Lung (tissue), 12 donors: ENCODE results near the gene COL1A1. TPM values are rescaled to one million over a fixed set of nuclear protein-coding genes. Genes with fewer than 3 reads are reported as not detected.

Source experiments
- ATAC-seq: fragments of 200-7000 bp; cut with Tn5 transposase; one replicate; pipeline ENCODE4 v1.9.1; 2020; ENCODE audit warnings: moderate number of reproducible peaks; ENCODE audit not compliant: insufficient read depth, low FRiP score
- DNase-seq, 3 donors: peaks; one replicate each; pipeline ENCODE4 v3.0.0-alpha.2; 2013 to 2017
- H3K27ac ChIP-seq, 2 donors: one replicate each; pipeline ENCODE4 v1.5.1; 2013; ENCODE audit warnings: mild to moderate bottlenecking in 2 of 2, moderate library complexity in 2 of 2, control low read depth in 1 of 2, inconsistent platforms in 1 of 2, low read depth in 1 of 2, low read length in 1 of 2
- H3K27me3 ChIP-seq, 3 donors: one replicate each; pipeline ENCODE4 v1.5.1; 2013; ENCODE audit warnings: low read length in 2 of 3; ENCODE audit not compliant: control insufficient read depth in 3 of 3, insufficient read depth in 3 of 3
- H3K36me3 ChIP-seq, 4 donors: one replicate each; pipeline ENCODE4 v1.5.1; 2013; ENCODE audit warnings: low read length in 4 of 4, mild to moderate bottlenecking in 1 of 4, moderate library complexity in 1 of 4; ENCODE audit not compliant: control insufficient read depth in 4 of 4, insufficient read depth in 4 of 4
- H3K4me1 ChIP-seq, 5 donors: one replicate each; pipeline ENCODE4 v1.5.1; 2013; ENCODE audit warnings: low read length in 5 of 5, mild to moderate bottlenecking in 2 of 5, moderate library complexity in 1 of 5; ENCODE audit not compliant: control insufficient read depth in 5 of 5, insufficient read depth in 5 of 5
- H3K4me3 ChIP-seq: one replicate; pipeline ENCODE4 v1.5.1; 2013; ENCODE audit warnings: mild to moderate bottlenecking, control low read depth, moderate library complexity
- H3K9ac ChIP-seq, 2 donors: one replicate each; pipeline ENCODE4 v1.5.1; 2013; ENCODE audit warnings: low read length in 2 of 2, control low read depth in 1 of 2; ENCODE audit not compliant: insufficient read depth in 1 of 2
- H3K9me3 ChIP-seq, 4 donors: one replicate each; pipeline ENCODE4 v1.5.1; 2013; ENCODE audit warnings: low read length in 3 of 4, mild to moderate bottlenecking in 1 of 4, moderate library complexity in 1 of 4; ENCODE audit not compliant: control insufficient read depth in 4 of 4, insufficient read depth in 3 of 4
- WGBS, 2 donors: extraction: QIAGEN DNeasy Blood & Tissue Kit; methylation state at CpG; one replicate each; pipeline ENCODE4 v1.1.7; 2013; 5-methylcytosine and 5-hydroxymethylcytosine counted together
- polyA plus RNA-seq, 2 donors: library from polyadenylated mRNA; stranded (reverse); fragments of 200-250 nt; gene quantifications; one replicate each; pipeline ENCODE4 v1.2.1, GENCODE V29; 2013
- total RNA-seq, 2 donors: library from RNA; depleted of rRNA in 1 of 2; stranded (reverse); fragments of >200 nt in 1 of 2; gene quantifications; one replicate each; pipeline ENCODE4 v1.2.1, GENCODE V29; 2014 to 2021
- TF ChIP-seq, protein P1 (sequence below): IDR thresholded peaks from 2 replicates; pipeline ENCODE4 v1.5.1; 2012; ENCODE audit warnings: mild to moderate bottlenecking; ENCODE audit errors: control extremely low read depth, extremely low read depth
- donor health status: control.
- donor health status: control.
- donor health status: Bipolar disorder and iron deficiency.
- donor health status: healthy.
- donor health status: DM: yes; HTN: yes; CAD: no.

The COL1A1 gene
- total and polyA plus RNA-seq, 4 donors, result 30.5 to 1,330 (median 283) TPM

DNA sequence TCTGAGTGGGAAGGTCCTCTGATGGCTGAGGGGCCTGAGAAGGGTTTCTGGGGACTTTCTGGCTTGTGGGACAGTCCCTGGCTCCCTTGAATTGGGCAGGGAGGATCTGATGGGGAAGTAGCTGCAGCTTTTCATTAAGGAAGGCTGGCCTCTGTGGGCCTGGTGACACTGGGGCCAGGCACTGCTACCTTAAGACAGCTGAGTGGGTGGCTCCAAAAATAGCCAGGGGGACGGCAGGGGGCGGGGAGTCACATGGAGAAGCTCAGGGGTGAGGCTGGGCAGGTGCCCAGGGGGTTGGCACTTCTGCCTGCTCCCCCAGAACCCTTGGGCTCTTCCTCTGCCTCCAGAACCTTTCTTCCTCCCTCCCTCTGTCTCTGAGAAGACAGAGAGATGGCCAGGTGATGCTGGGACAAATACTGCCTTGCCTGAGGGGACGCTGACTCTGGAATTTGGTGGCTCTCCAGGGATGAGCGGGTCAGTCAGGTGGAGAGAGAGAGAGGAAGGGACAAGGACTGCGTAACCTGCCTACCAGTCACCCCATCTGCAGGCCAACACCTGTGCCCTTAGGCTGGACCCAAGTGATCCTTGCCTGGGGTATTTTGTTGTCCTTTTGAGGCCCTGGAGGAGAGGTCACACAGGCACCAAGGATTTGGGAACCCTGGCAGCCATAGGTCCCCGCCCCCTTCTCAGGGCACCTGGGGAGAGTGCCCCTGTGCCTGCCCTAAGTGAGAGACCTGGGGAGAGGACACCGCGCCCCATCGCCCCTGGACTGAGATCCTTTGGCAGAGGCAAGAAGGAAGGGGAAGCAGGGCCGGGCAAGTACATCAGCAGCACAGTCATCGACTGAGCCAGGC lies 37.4 kb downstream of the COL1A1 start:
- Histone ChIP-seq H3K9ac (no peak overlapping the region), H3K27me3 (no peaks in the 10 kb centered on the region), H3K4me1 (peaks cover 0 to 10% (median 0%) of the 10 kb centered on the region in 5 donors), H3K27ac (peak overlapping the region in 1 of 2 donors; percentile 94), H3K4me3 (no peak overlapping the region), H3K36me3 (no peaks in the 10 kb centered on the region), H3K9me3 (no peaks in the 10 kb centered on the region)
- WGBS, 2 donors, result 79 to 83% methylated on average over 11 of the region's 11 CpGs
- DNase-seq, result no peak
- ATAC-seq, result no peak
- TF ChIP-seq, protein P1, sequence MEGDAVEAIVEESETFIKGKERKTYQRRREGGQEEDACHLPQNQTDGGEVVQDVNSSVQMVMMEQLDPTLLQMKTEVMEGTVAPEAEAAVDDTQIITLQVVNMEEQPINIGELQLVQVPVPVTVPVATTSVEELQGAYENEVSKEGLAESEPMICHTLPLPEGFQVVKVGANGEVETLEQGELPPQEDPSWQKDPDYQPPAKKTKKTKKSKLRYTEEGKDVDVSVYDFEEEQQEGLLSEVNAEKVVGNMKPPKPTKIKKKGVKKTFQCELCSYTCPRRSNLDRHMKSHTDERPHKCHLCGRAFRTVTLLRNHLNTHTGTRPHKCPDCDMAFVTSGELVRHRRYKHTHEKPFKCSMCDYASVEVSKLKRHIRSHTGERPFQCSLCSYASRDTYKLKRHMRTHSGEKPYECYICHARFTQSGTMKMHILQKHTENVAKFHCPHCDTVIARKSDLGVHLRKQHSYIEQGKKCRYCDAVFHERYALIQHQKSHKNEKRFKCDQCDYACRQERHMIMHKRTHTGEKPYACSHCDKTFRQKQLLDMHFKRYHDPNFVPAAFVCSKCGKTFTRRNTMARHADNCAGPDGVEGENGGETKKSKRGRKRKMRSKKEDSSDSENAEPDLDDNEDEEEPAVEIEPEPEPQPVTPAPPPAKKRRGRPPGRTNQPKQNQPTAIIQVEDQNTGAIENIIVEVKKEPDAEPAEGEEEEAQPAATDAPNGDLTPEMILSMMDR, result no peak

DNA sequence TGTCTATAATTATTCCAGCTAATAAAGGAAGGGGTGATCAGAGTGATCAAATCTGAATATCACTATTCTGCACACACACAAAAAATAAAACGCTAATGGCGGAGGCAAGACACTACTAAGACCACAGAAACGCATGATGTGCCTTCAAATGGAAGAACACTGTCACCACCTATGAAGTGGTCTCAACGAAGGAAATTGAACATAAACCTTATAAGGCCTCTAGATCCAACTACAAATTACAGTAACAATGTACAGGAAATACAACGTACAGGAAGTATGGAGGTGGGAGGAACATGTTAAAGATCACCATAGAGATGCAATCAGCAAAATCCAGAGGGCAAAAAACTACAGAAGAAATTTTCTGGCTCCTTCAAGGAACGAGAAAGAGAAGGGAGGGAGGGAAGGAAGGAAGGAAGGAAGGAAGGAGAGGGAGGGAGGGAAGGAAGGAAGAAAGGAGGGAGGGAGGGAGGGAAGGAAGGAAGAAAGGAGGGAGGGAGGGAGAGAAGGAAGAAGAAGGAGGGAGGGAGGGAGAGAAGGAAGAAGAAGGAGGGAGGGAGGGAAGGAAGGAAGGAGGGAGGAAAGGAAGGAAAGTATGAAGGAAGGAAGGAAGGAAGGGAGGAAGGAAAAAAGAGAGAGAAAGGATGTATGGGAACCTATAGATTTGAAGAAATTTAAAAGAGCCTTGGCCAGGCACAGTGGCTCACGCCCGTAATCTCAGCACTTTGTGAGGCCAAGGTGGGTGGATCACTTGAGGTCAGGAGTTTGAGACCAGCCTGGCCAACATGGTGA lies 38.8 kb downstream of the COL1A1 start:
- Histone ChIP-seq H3K4me1 (peaks cover 0 to 10% (median 0%) of the 10 kb centered on the region in 5 donors), H3K27ac (no peak overlapping the region), H3K36me3 (no peaks in the 10 kb centered on the region), H3K9me3 (no peaks in the 10 kb centered on the region), H3K27me3 (no peaks in the 10 kb centered on the region), H3K4me3 (no peak overlapping the region), H3K9ac (no peak overlapping the region)
- ATAC-seq, result no peak
- WGBS, 2 donors, result 68 to 69% methylated on average over 8 of the region's 8 CpGs
- TF ChIP-seq, protein P1, result no peak
- no peak for DNase-seq

DNA sequence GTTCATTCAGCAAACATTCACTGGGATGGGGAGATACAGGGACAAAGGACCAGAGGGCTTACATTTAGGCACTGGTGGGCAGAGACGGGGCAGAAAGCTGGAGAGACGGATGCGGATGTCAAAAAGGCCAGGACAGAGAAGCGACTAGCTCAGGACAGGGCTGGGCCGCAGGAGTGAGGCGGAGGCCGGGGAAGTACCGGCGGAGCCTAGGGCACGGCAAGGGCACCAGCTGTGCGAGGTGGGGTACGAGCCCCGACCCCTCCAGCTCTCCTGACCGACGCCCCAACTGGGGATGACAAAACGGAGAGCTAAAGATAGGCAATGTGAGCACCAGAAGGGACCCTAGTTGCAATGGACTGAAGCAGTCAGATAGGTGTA lies 39.5 kb downstream of the COL1A1 start:
- no peak for DNase-seq
- H3K4me1 ChIP-seq, result peaks cover 0 to 10% (median 0%) of the 10 kb centered on the region in 5 donors
- peak overlapping the region in 1 of 2 donors; percentile 61 for H3K9ac ChIP-seq
- H3K9me3 ChIP-seq, result no peaks in the 10 kb centered on the region
- no peak overlapping the region for H3K27ac ChIP-seq
- WGBS, 2 donors, result 54 to 67% methylated on average over 16 of the region's 16 CpGs
- TF ChIP-seq, protein P1, result no peak
- no peak for ATAC-seq
- H3K36me3 ChIP-seq, result no peaks in the 10 kb centered on the region
- H3K4me3 ChIP-seq, result no peak overlapping the region
- no peaks in the 10 kb centered on the region for H3K27me3 ChIP-seq
